GM23338 (cell line): Measurements from ENCODE around the gene ATG7. TPM values are rescaled to one million over a fixed set of nuclear protein-coding genes. Genes with fewer than 3 reads are reported as not detected.

Source experiments
- ATAC-seq: fragments of 200-7000 bp; cut with Tn5 transposase; 3 replicates; pipeline ENCODE4 v1.9.1; 2020
- DNase-seq: peaks from one replicate; pipeline ENCODE4 v3.0.0-alpha.2; 2015; ENCODE audit warnings: low spot score
- H2AFZ ChIP-seq: fragments of 200-600 bp; sonication (generic); 2 replicates; pipeline ENCODE4 v1.8.0; 2016; ENCODE audit warnings: antibody characterized with exemption, mild to moderate bottlenecking, moderate library complexity
- H3F3A ChIP-seq: fragments of 200-600 bp; sonication (generic); replicated peaks from 2 replicates; pipeline ENCODE4 v1.8.0; 2017; ENCODE audit warnings: antibody characterized with exemption, mixed run types, low read depth
- H3K27ac ChIP-seq: fragments of 200-600 bp; sonication (generic); 2 replicates; pipeline ENCODE4 v1.6.1; 2016; ENCODE audit warnings: low read depth
- H3K27me3 ChIP-seq: fragments of 200-600 bp; sonication (generic); 2 replicates; pipeline ENCODE4 v1.8.0; 2016; ENCODE audit warnings: mild to moderate bottlenecking, mixed run types, moderate library complexity; ENCODE audit not compliant: insufficient read depth
- H3K36me3 ChIP-seq: fragments of 200-600 bp; sonication (generic); 2 replicates; pipeline ENCODE4 v1.8.0; 2016; ENCODE audit warnings: mild to moderate bottlenecking; ENCODE audit not compliant: insufficient read depth
- H3K4me1 ChIP-seq: fragments of 200-600 bp; sonication (generic); 2 replicates; pipeline ENCODE4 v1.8.0; 2016; ENCODE audit warnings: mild to moderate bottlenecking, moderate library complexity; ENCODE audit not compliant: insufficient read depth
- H3K4me2 ChIP-seq: fragments of 200-600 bp; sonication (generic); 2 replicates; pipeline ENCODE4 v1.7.1; 2017; ENCODE audit warnings: mixed run types
- H3K4me3 ChIP-seq: fragments of 200-600 bp; sonication (generic); 2 replicates; pipeline ENCODE4 v1.6.1; 2016; ENCODE audit warnings: mixed run types
- H3K79me2 ChIP-seq: fragments of 200-600 bp; sonication (generic); replicated peaks from 2 replicates; pipeline ENCODE4 v1.8.0; 2017; ENCODE audit warnings: mild to moderate bottlenecking; ENCODE audit not compliant: insufficient read depth
- H3K9me2 ChIP-seq: fragments of 200-600 bp; sonication (generic); 2 replicates; pipeline ENCODE4 v1.8.0; 2017; ENCODE audit not compliant: insufficient read depth
- H4K20me1 ChIP-seq: fragments of 200-600 bp; sonication (generic); replicated peaks from 2 replicates; pipeline ENCODE4 v1.8.0; 2017; ENCODE audit warnings: mild to moderate bottlenecking; ENCODE audit not compliant: insufficient read depth
- H3K27ac Mint-ChIP-seq: 2 replicates; pipeline ENCODE4 v1.8.0; 2020; ENCODE audit warnings: inconsistent platforms, mild to moderate bottlenecking, moderate library complexity, mixed read lengths
- H3K27me3 Mint-ChIP-seq: 3 replicates; pipeline ENCODE4 v1.8.0; 2022; ENCODE audit warnings: low read depth, mild to moderate bottlenecking, moderate library complexity, mixed read lengths, inconsistent platforms; ENCODE audit not compliant: insufficient read depth, poor library complexity
- H3K36me3 Mint-ChIP-seq: 3 replicates; pipeline ENCODE4 v1.8.0; 2021; ENCODE audit warnings: low read depth, mild to moderate bottlenecking, inconsistent platforms, moderate library complexity, mixed read lengths
- H3K4me1 Mint-ChIP-seq: 3 replicates; pipeline ENCODE4 v1.8.0; 2020; ENCODE audit warnings: mild to moderate bottlenecking, inconsistent platforms, mixed read lengths
- H3K4me3 Mint-ChIP-seq: 3 replicates; pipeline ENCODE4 v1.8.0; 2021; ENCODE audit warnings: moderate library complexity, mild to moderate bottlenecking, inconsistent platforms, mixed read lengths
- H3K9me3 Mint-ChIP-seq: 3 replicates; pipeline ENCODE4 v1.8.0; 2020; ENCODE audit warnings: moderate library complexity, mild to moderate bottlenecking, inconsistent platforms, mixed read lengths
- CREB1 ChIP-seq: fragments of 250-450 bp; sonication (Bioruptor Pico); IDR thresholded peaks from 2 replicates; pipeline ENCODE4 v1.5.0; 2020; ENCODE audit warnings: low read depth, mild to moderate bottlenecking, moderate library complexity
- CTCF ChIP-seq, 2 experiments: fragments of 200-600 bp in 1 of 2; sonication (generic) in 1 of 2; conservative IDR thresholded peaks; 2 replicates each; pipeline versions ENCODE4 v1.5.1 to v1.6.1; 2016 to 2017; ENCODE audit warnings: antibody characterized with exemption in 2 of 2, low read depth in 2 of 2, mild to moderate bottlenecking in 2 of 2, moderate library complexity in 1 of 2
- EZH2 ChIP-seq: fragments of 200-600 bp; sonication (generic); IDR thresholded peaks from one replicate; pipeline ENCODE4 v1.8.0; 2017; ENCODE audit warnings: antibody characterized with exemption, mild to moderate bottlenecking, low read depth; ENCODE audit not compliant: unreplicated experiment
- EZH2phosphoT487 ChIP-seq: fragments of 200-600 bp; sonication (generic); IDR thresholded peaks from one replicate; pipeline ENCODE4 v1.8.1; 2018; ENCODE audit warnings: antibody characterized with exemption; ENCODE audit not compliant: unreplicated experiment
- JUNB ChIP-seq: IDR thresholded peaks from one replicate; pipeline ENCODE4 v1.6.1; 2016; ENCODE audit warnings: antibody characterized with exemption; ENCODE audit not compliant: unreplicated experiment
- NANOG ChIP-seq: IDR thresholded peaks from 2 replicates; pipeline ENCODE4 v1.6.1; 2016; ENCODE audit warnings: antibody characterized with exemption, borderline replicate concordance
- POLR2AphosphoS5 ChIP-seq: IDR thresholded peaks from 2 replicates; pipeline ENCODE4 v1.6.1; 2016; ENCODE audit warnings: antibody characterized with exemption, low read depth
- REST ChIP-seq: IDR thresholded peaks from one replicate; pipeline ENCODE4 v1.6.1; 2018; ENCODE audit warnings: antibody characterized with exemption; ENCODE audit not compliant: unreplicated experiment
- STAT1 ChIP-seq: IDR thresholded peaks from one replicate; pipeline ENCODE4 v1.6.1; 2016; ENCODE audit warnings: antibody characterized with exemption; ENCODE audit not compliant: unreplicated experiment
- ZNF114 ChIP-seq: fragments of 250-450 bp; sonication (Bioruptor Pico); IDR thresholded peaks from 2 replicates; pipeline ENCODE4 v1.5.0; 2020; ENCODE audit warnings: mild to moderate bottlenecking, moderate library complexity
- ZNF331 ChIP-seq: fragments of 250-450 bp; sonication (Bioruptor Pico); IDR thresholded peaks from 2 replicates; pipeline ENCODE4 v1.5.0; 2020; ENCODE audit warnings: low read depth, mild to moderate bottlenecking, moderate library complexity
- polyA plus RNA-seq: library from polyadenylated mRNA; unstranded; fragments of >200 nt; fragmentation: Nextera tagmentation; extraction: Ambion mirVana; gene quantifications from 2 replicates; pipeline ENCODE4 v1.2.1, GENCODE V29; 2016
- total RNA-seq: library from RNA; depleted of rRNA; stranded (reverse); fragments of >200 nt; shearing (Covaris generic); gene quantifications from 2 replicates; pipeline ENCODE4 v1.2.3, GENCODE V29; 2014
- TF ChIP-seq, protein P1 (sequence below): fragments of 250-450 bp; sonication (Bioruptor Pico); IDR thresholded peaks from 2 replicates; pipeline ENCODE4 v1.5.0; 2020; ENCODE audit warnings: mild to moderate bottlenecking, moderate library complexity
- TF ChIP-seq, protein P2 (sequence below): IDR thresholded peaks from 2 replicates; pipeline ENCODE4 v1.6.1; 2016; ENCODE audit warnings: antibody characterized with exemption

The ATG7 gene
- total and polyA plus RNA-seq, 2 experiments from 2014 or later: 16.2 to 36.7 TPM

GRCh38 chr3:11522953-11523571, 250.9 kb downstream of the ATG7 start:
- Histone ChIP-seq H3K4me1 (no peaks in the 10 kb centered on the region), H3K9me2 (no peaks in the 10 kb centered on the region), H3K79me2 (no peaks in the 10 kb centered on the region), H3K4me3 (no peak overlapping the region), H3K4me2 (no peak overlapping the region), H3K36me3 (no peaks in the 10 kb centered on the region), H3K27me3 (no peaks in the 10 kb centered on the region), H3K27ac (no peak overlapping the region), H4K20me1 (no peaks in the 10 kb centered on the region), H2AFZ (no peak overlapping the region), H3F3A (no peaks in the 10 kb centered on the region)
- ATAC-seq: no peak
- no peak overlapping the region for H3K27ac Mint-ChIP-seq
- no peaks in the 10 kb centered on the region; the same call in 2 of the 3 replicates for H3K4me1 Mint-ChIP-seq
- no peaks in the 10 kb centered on the region for H3K9me3 Mint-ChIP-seq
- DNase-seq: no peak
- TF ChIP-seq EZH2phosphoT487 (no peak), ZNF331 (CRISPR knock-in tag) (no peak), CREB1 (CRISPR knock-in tag) (no peak), NANOG (no peak), EZH2 (no peak), STAT1 (no peak), POLR2AphosphoS5 (no peak), REST (no peak), JUNB (no peak), ZNF114 (CRISPR knock-in tag) (no peak), CTCF (conservative IDR thresholded peaks at IDR 0.05; ENCODE audit: low read depth in 2 of 2) (no peak)
- TF ChIP-seq, protein P1, sequence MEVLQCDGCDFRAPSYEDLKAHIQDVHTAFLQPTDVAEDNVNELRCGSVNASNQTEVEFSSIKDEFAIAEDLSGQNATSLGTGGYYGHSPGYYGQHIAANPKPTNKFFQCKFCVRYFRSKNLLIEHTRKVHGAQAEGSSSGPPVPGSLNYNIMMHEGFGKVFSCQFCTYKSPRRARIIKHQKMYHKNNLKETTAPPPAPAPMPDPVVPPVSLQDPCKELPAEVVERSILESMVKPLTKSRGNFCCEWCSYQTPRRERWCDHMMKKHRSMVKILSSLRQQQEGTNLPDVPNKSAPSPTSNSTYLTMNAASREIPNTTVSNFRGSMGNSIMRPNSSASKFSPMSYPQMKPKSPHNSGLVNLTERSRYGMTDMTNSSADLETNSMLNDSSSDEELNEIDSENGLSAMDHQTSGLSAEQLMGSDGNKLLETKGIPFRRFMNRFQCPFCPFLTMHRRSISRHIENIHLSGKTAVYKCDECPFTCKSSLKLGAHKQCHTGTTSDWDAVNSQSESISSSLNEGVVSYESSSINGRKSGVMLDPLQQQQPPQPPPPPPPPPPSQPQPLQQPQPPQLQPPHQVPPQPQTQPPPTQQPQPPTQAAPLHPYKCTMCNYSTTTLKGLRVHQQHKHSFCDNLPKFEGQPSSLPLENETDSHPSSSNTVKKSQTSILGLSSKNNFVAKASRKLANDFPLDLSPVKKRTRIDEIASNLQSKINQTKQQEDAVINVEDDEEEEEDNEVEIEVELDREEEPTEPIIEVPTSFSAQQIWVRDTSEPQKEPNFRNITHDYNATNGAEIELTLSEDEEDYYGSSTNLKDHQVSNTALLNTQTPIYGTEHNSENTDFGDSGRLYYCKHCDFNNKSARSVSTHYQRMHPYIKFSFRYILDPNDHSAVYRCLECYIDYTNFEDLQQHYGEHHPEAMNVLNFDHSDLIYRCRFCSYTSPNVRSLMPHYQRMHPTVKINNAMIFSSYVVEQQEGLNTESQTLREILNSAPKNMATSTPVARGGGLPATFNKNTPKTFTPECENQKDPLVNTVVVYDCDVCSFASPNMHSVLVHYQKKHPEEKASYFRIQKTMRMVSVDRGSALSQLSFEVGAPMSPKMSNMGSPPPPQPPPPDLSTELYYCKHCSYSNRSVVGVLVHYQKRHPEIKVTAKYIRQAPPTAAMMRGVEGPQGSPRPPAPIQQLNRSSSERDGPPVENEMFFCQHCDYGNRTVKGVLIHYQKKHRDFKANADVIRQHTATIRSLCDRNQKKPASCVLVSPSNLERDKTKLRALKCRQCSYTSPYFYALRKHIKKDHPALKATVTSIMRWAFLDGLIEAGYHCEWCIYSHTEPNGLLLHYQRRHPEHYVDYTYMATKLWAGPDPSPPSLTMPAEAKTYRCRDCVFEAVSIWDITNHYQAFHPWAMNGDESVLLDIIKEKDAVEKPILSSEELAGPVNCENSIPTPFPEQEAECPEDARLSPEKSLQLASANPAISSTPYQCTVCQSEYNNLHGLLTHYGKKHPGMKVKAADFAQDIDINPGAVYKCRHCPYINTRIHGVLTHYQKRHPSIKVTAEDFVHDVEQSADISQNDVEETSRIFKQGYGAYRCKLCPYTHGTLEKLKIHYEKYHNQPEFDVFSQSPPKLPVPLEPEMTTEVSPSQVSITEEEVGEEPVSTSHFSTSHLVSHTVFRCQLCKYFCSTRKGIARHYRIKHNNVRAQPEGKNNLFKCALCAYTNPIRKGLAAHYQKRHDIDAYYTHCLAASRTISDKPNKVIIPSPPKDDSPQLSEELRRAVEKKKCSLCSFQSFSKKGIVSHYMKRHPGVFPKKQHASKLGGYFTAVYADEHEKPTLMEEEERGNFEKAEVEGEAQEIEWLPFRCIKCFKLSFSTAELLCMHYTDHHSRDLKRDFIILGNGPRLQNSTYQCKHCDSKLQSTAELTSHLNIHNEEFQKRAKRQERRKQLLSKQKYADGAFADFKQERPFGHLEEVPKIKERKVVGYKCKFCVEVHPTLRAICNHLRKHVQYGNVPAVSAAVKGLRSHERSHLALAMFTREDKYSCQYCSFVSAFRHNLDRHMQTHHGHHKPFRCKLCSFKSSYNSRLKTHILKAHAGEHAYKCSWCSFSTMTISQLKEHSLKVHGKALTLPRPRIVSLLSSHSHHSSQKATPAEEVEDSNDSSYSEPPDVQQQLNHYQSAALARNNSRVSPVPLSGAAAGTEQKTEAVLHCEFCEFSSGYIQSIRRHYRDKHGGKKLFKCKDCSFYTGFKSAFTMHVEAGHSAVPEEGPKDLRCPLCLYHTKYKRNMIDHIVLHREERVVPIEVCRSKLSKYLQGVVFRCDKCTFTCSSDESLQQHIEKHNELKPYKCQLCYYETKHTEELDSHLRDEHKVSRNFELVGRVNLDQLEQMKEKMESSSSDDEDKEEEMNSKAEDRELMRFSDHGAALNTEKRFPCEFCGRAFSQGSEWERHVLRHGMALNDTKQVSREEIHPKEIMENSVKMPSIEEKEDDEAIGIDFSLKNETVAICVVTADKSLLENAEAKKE (CRISPR knock-in tag): no peak
- TF ChIP-seq, protein P2, sequence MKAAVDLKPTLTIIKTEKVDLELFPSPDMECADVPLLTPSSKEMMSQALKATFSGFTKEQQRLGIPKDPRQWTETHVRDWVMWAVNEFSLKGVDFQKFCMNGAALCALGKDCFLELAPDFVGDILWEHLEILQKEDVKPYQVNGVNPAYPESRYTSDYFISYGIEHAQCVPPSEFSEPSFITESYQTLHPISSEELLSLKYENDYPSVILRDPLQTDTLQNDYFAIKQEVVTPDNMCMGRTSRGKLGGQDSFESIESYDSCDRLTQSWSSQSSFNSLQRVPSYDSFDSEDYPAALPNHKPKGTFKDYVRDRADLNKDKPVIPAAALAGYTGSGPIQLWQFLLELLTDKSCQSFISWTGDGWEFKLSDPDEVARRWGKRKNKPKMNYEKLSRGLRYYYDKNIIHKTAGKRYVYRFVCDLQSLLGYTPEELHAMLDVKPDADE: no peak
- H3K27me3 Mint-ChIP-seq: no peaks in the 10 kb centered on the region
- no peak overlapping the region for H3K4me3 Mint-ChIP-seq
- no peaks in the 10 kb centered on the region for H3K36me3 Mint-ChIP-seq
